ENCODE results near the gene PFKM. TPM values are rescaled to one million over a fixed set of nuclear protein-coding genes. Genes with fewer than 3 reads are reported as not detected.

PFKM gene
- total and polyA plus RNA-seq, 2 of the 4 experiments (the other 2 are of a cell fraction), result 56.7 to 82.6 TPM

- ChIA-PET POLR2A (ENCODE audit: unreplicated experiment) (no interaction called here), CTCF (no interaction called here)
- Histone ChIP-seq H2AFZ (replicated peaks; ENCODE audit: low read length, poor library complexity) (no peak overlapping the region), H3K4me3 (ENCODE audit: insufficient read depth, low read depth, low read length) (no peak overlapping the region), H3K27me3 (ENCODE audit: control insufficient read depth, insufficient read depth, low read length) (no peaks in the 10 kb centered on the region), H3K9me1 (ENCODE audit: insufficient read depth, low read length) (no peaks in the 10 kb centered on the region), H2AK5ac (ENCODE audit: low read depth, low read length) (no peak overlapping the region), H3K56ac (ENCODE audit: extremely low read depth, insufficient read depth, low read length) (no peak overlapping the region), H2BK15ac (ENCODE audit: low read depth, low read length) (no peak overlapping the region), H3K36me3 (ENCODE audit: control insufficient read depth, insufficient read depth, low read length) (peaks cover 16% of the 10 kb centered on the region), H3K9me3 (ENCODE audit: control insufficient read depth, insufficient read depth, low read length) (no peaks in the 10 kb centered on the region), H4K91ac (ENCODE audit: insufficient read depth, low read depth, low read length) (no peak overlapping the region), H4K8ac (ENCODE audit: low read depth in 2 of 2, low read length in 2 of 2) (no peak overlapping the region), H3K18ac (ENCODE audit: low read depth, low read length) (no peak overlapping the region), H3K14ac (replicated peaks; ENCODE audit: low read depth, low read length) (no peak overlapping the region), H3K9ac (ENCODE audit: low read depth, low read length) (no peak overlapping the region), H3K27ac (ENCODE audit: insufficient read depth, low read length) (no peak overlapping the region), H3K4ac (ENCODE audit: low read depth, low read length) (no peak overlapping the region), H4K20me1 (ENCODE audit: insufficient read depth, low read length) (no peaks in the 10 kb centered on the region), H3K4me2 (ENCODE audit: low read depth, low read length) (no peak overlapping the region), H3K79me1 (ENCODE audit: low read depth in 1 of 2, low read length in 2 of 2) (no peaks in the 10 kb centered on the region; a peak in 1 of 4 replicates), H2BK120ac (ENCODE audit: low read depth, low read length) (no peak overlapping the region), H3K23ac (ENCODE audit: low read depth, low read length) (no peak overlapping the region), H2BK5ac (ENCODE audit: low read depth, low read length, poor library complexity, severe bottlenecking) (no peak overlapping the region), H2BK20ac (ENCODE audit: low read depth, low read length) (no peak overlapping the region), H4K5ac (ENCODE audit: low read depth, low read length) (no peak overlapping the region), H2AK9ac (replicated peaks; ENCODE audit: low read depth, low read length, poor library complexity) (no peak overlapping the region), H3K4me1 (ENCODE audit: control insufficient read depth, insufficient read depth, low read length) (no peaks in the 10 kb centered on the region)
- in situ Hi-C loops (cut with MboI; ENCODE audit: low sequenced_read_pairs) (no loop called here), dilution Hi-C loops (cut with HindIII; ENCODE audit: low sequenced_read_pairs, unreplicated experiment) (no loop called here), intact Hi-C loops (cut with micrococcal nuclease) (no loop called here)
- ATAC-seq (ENCODE audit: low read depth) (no peak), DNase-seq (no peak)
- BruUV-seq (replicated peaks), result no TSS peak
- 100% methylated on average over 1 of the region's 4 CpGs; no CpG with 5 or more reads in 1 of the 2 experiments for WGBS, 2 experiments (ENCODE audit: extremely low coverage in 2 of 2, insufficient read length in 1 of 2)
- TF ChIP-seq MAFK (IDR thresholded peaks at IDR 0.05; ENCODE audit: low read depth, low read length) (no peak), BHLHE40 (IDR thresholded peaks at IDR 0.05; ENCODE audit: low read depth, low read length) (no peak), ELK1 (IDR thresholded peaks at IDR 0.05; ENCODE audit: borderline replicate concordance, low read depth, low read length) (no peak), CHD1 (IDR thresholded peaks at IDR 0.05; ENCODE audit: low read depth, low read length) (no peak), POLR2A (IDR thresholded peaks at IDR 0.05; ENCODE audit: low read depth, low read length) (no peak), SMC3 (IDR thresholded peaks at IDR 0.05; ENCODE audit: low read depth, low read length) (no peak)
Measured at GRCh38 chr12:48070731-48071130, 48.4 kb upstream of the PFKM start.
